Muscle of leg (tissue), 16 donors: Measurements from ENCODE around the gene STARD3. TPM values are rescaled to one million over a fixed set of nuclear protein-coding genes. Genes with fewer than 3 reads are reported as not detected.
A peak's percentile ranks its signal among the peaks of the same experiment; 100 is the strongest.
"Not testable (repeated sequence)": the region's sequence is repeated elsewhere in the genome, so short reads cannot be mapped to it uniquely, and the experiment has no call there.

ENCODE experiments used
- DNase-seq: peaks from one replicate; pipeline ENCODE4 v3.0.0; 2013
- H3K27ac ChIP-seq: one replicate; pipeline ENCODE4 v1.5.1; 2013; ENCODE audit warnings: mild to moderate bottlenecking, low read length, control low read depth
- H3K27me3 ChIP-seq: one replicate; pipeline ENCODE4 v1.6.1; 2013; ENCODE audit warnings: low read length; ENCODE audit not compliant: control insufficient read depth, insufficient read depth
- H3K36me3 ChIP-seq: one replicate; pipeline ENCODE4 v1.6.1; 2013; ENCODE audit warnings: low read length; ENCODE audit not compliant: control insufficient read depth, insufficient read depth
- H3K4me1 ChIP-seq: one replicate; pipeline ENCODE4 v1.6.1; 2013; ENCODE audit warnings: low read length; ENCODE audit not compliant: control insufficient read depth, insufficient read depth
- H3K4me3 ChIP-seq: one replicate; pipeline ENCODE4 v1.5.1; 2013; ENCODE audit warnings: low read length, control low read depth
- H3K9me3 ChIP-seq: replicated peaks from 2 replicates; pipeline ENCODE4 v1.6.1; 2013; ENCODE audit warnings: low read depth, low read length; ENCODE audit not compliant: control insufficient read depth
- WGBS: methylation state at CpG from one replicate; pipeline ENCODE4 v1.1.5; 2013; ENCODE audit warnings: missing lambda C conversion rate; ENCODE audit not compliant: insufficient coverage; 5-methylcytosine and 5-hydroxymethylcytosine counted together
- long read RNA-seq, 11 donors: transcript quantifications; one replicate each; lab custom pipeline, GENCODE V29; 2026
- polyA plus RNA-seq, 8 donors: library from polyadenylated mRNA; unstranded; fragments of 120-200 nt; gene quantifications; one replicate each; pipeline versions ENCODE4 v1.2.1 to v1.2.3, GENCODE V29; 2013; ENCODE audit warnings: inconsistent platforms in 1 of 8, low replicate concordance in 1 of 8; ENCODE audit not compliant: insufficient read length in 8 of 8, insufficient read depth in 1 of 8
- total RNA-seq: library from RNA; stranded (reverse); fragments of 120-200 nt; gene quantifications from one replicate; pipeline ENCODE4 v1.2.4, GENCODE V29; 2013

The STARD3 gene
- total RNA-seq (12.5 TPM), polyA plus RNA-seq (10 to 100 TPM; 29.1 to 41.5 (median 32.9) TPM)
- long read RNA-seq, donor 1, partial matches to known transcripts: 0 of 2 reads
- long read RNA-seq, donor 1, other reads (novel, unspliced or antisense): 0 of 2 reads
- long read RNA-seq, donor 2: 0 reads
- long read RNA-seq, donor 3, transcript STARD3-201 (15 exons, 2,132 nt): major isoform, 10 of 10 reads
- long read RNA-seq, donor 3, partial matches to known transcripts: 0 of 10 reads
- long read RNA-seq, donor 3, other reads (novel, unspliced or antisense): 0 of 10 reads
- long read RNA-seq, donor 4, partial matches to known transcripts: 0 of 1 reads
- long read RNA-seq, donor 4, other reads (novel, unspliced or antisense): 0 of 1 reads
- long read RNA-seq, donor 5, transcript STARD3-201 (15 exons, 2,132 nt): major isoform, 10 of 44 reads
- long read RNA-seq, donor 5, partial matches to known transcripts: 34 of 44 reads
- long read RNA-seq, donor 5, other reads (novel, unspliced or antisense): 0 of 44 reads
- long read RNA-seq, donor 6, transcript STARD3-201 (15 exons, 2,132 nt): major isoform, 12 of 12 reads
- long read RNA-seq, donor 6, partial matches to known transcripts: 0 of 12 reads
- long read RNA-seq, donor 6, other reads (novel, unspliced or antisense): 0 of 12 reads
- long read RNA-seq, donor 7, transcript STARD3-201 (15 exons, 2,132 nt): major isoform, 8 of 25 reads
- long read RNA-seq, donor 7, partial matches to known transcripts: 16 of 25 reads
- long read RNA-seq, donor 7, other reads (novel, unspliced or antisense): 0 of 25 reads
- long read RNA-seq, donor 8, partial matches to known transcripts: 0 of 2 reads
- long read RNA-seq, donor 8, other reads (novel, unspliced or antisense): 0 of 2 reads
- long read RNA-seq, donor 9, partial matches to known transcripts: 0 of 1 reads
- long read RNA-seq, donor 9, other reads (novel, unspliced or antisense): 0 of 1 reads
- long read RNA-seq, donor 10, partial matches to known transcripts: 0 of 3 reads
- long read RNA-seq, donor 10, other reads (novel, unspliced or antisense): 0 of 3 reads
- long read RNA-seq, donor 11, partial matches to known transcripts: 0 of 4 reads
- long read RNA-seq, donor 11, other reads (novel, unspliced or antisense): 0 of 4 reads

DNA sequence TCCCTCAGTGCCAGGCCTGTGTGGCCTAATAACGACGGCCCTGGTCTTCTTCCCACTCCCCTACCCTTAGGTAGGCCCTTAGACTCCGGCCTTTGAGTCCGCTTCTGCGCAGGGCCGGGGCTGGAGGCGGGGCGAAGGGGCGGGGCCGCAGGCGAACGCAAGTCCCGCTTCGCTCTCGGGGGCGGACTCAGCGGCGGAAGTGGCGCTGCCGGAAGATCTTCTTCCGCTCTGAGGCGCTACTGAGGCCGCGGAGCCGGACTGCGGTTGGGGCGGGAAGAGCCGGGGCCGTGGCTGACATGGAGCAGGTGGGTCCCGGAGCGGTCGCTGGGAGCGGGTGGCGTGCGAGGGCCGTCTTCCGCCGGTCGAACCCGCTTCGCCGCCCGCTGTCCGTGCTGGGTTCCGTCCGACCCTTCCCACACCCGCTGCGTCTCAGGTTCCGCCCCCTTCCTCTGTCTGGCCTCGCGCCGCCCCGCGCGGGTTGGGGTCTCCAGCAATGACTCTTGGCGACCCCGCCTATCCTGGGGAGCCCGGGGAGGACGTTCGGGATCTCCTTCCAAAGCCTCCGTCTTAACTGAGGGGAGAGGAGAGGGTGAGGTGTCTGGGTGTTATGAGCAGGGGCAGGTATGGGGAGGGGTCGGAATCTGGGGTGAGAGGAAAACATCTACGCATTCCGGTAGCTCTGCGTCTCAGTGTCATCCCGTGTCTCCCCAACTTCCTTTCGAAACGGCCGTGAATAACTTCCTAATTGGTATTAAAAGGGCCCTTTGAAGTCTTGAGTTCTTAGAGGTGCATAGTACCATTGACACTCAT, at the start of gene STARD3:
Gene STARD3, plus strand, starts transcription at position 218 of the 810 bp plus-strand sequence. CDS start 16,388 bp downstream, outside the sequence.
- H3K4me3 ChIP-seq: peak within 1 kb of the TSS; percentile 95
- peak; percentile 95 for DNase-seq
- peak within 1 kb of the TSS; percentile 90 for H3K27ac ChIP-seq
- H3K27me3 ChIP-seq: peaks cover 15% of the 10 kb centered on the region
- peaks cover 28% of the 10 kb centered on the region for H3K4me1 ChIP-seq
- WGBS: under 1% methylated on average over 51 of the region's 69 CpGs
- peaks cover 6% of the 10 kb centered on the region for H3K36me3 ChIP-seq
- H3K9me3 ChIP-seq: no peaks in the 10 kb centered on the region

DNA sequence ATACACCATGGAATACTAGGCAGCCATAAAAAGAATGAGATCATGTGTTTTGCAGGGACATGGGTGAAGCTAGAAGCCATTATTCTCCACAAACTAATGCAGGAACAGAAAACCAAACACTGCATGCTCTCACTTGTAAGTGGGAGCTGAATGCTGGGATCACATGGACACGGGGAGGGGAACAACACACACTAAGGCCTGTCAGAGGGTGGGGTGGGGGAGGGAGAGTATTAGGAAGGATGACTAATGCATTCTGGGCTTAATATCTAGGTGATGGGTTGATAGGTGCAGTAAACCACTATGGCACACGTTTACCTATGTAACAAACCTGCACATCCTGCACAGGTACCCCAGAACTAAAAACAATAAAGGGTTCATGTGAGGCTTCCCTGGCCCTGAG, 46.8 kb upstream of the STARD3 start:
- not testable (repeated sequence) for H3K36me3 ChIP-seq, H3K9me3 ChIP-seq, H3K27ac ChIP-seq, H3K4me3 ChIP-seq, DNase-seq, H3K4me1 ChIP-seq
- peaks cover 26% of the 10 kb centered on the region for H3K27me3 ChIP-seq
- no CpG with 5 or more reads among the region's 2 CpGs for WGBS

DNA sequence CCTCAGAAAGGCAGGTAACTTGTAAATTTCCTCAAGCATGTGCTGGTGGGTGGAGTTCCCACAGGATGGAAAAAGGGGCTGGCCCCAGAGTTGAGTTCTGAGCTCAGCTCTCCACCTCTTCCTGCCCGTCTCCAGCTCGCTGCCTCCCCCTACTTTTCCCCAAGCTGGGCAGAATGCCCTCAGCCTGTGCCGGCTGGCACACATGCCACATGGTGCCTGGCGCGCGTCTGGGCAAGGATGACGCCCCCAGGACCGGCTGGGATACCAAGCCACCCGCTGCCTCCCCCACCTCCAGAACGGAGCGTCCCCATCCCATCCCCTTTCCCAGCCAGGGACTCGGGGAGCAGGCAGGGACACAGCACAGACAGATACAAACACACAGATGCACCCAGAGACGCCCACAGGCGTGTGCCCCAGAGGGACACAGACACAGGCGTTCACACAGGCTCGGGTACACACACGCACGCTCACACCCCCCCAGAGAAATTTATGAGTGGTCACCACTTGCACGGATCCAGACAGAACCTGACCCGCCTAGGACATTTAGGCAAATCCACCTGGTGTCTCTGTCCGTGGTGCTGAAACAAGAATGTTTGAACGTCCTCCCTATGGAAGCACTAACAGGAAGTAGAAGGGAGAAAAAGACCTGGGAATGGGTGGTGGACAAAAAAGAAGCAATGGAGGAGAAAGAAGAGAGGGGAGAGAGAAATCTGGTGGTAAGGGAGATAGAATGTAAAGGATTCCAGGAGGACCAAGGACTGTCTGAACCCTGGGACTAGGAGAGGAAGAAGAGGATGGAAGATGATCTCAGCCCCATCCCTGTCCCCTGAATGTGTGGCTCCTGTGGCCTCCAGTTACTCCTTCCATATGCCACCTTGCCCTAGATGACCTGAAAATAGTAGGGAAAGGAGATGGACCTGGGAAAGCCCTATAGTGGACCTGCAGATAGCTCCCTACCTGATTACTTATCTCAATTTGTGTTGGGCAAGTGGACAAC, 44.7 kb upstream of the STARD3 start:
- no peak overlapping the region for H3K27ac ChIP-seq
- WGBS: 3% methylated on average over 12 of the region's 22 CpGs
- peaks cover 14% of the 10 kb centered on the region for H3K4me1 ChIP-seq
- no peak overlapping the region for H3K4me3 ChIP-seq
- no peaks in the 10 kb centered on the region for H3K9me3 ChIP-seq
- no peaks in the 10 kb centered on the region for H3K36me3 ChIP-seq
- peaks cover 47% of the 10 kb centered on the region for H3K27me3 ChIP-seq
- DNase-seq: peak; percentile 76

DNA sequence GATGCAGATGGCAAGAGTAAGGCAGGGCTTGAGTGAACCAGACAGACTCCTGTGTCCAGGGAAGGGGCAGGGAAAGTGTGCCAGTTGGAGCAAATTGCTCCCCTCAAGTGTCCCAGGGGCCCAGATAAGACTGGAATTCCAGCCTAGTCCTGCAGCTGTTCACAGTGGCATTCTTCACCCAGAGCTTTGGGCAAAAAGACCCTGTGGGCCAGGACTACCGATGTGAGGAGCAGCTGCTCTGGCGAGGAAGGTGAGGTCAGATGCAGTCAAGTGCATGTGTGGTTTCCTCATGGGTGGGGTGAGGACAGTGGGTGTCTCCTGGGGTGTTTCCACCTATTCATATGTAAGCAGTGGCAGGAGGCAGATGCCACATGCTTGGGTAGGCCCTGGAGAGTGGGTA, 43.6 kb upstream of the STARD3 start:
- no peak overlapping the region for H3K27ac ChIP-seq
- no peak overlapping the region for H3K4me3 ChIP-seq
- peaks cover 24% of the 10 kb centered on the region for H3K4me1 ChIP-seq
- peaks cover 58% of the 10 kb centered on the region for H3K27me3 ChIP-seq
- 69% methylated on average over 2 of the region's 2 CpGs for WGBS
- no peaks in the 10 kb centered on the region for H3K36me3 ChIP-seq
- DNase-seq: no peak
- H3K9me3 ChIP-seq: no peaks in the 10 kb centered on the region

DNA sequence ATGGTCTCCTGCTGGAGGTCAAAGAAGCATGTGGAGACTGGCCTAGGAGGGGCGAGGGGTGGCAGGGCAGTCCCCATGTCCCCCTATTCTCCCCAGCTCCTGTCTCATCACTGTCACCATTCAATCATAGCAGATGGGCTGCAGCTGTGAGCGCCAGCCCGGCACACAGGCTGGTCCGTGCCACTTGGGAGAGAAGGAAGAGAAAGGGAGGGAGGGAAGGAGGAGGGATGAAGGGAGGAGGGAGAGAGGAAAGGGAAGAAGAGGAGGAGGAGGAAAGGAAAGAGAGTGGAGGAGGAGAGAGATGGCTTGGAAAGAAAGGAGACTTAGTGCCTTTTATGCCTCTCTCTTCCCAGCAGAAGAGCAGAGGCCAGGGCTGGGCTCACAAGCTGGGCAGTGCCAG, 41.6 kb upstream of the STARD3 start:
- DNase-seq: no peak
- no peaks in the 10 kb centered on the region for H3K36me3 ChIP-seq
- H3K27me3 ChIP-seq: peaks cover 77% of the 10 kb centered on the region

DNA sequence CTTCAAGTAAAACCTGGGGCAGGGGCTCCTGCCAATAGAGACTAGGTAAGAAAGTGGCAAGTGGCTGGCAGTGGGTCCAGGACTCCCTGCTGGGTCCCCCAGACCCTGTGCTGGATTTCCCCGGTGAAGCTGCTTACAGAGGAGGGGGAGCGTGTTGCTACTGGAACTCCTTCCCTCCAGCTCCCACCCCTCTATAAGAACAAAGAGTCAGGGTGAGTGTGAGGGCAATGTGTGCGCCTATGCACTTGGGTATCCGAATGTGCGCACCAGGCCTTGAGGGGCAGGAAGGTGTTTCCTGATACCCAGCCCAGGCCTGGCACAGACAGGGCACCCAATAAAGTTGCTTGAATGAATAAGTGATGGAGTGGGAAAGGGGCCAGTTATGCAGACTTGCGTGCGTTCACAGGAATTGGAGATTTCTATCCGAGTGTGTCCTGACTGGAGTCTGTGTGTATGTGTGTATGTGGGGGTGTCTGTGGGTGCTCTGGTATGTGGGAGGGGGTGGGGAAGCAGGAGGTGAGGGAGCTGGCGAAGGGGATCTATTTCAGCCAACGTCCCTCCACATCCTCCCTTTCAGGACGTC, 40.9 kb upstream of the STARD3 start:
- Histone ChIP-seq H3K36me3 (no peaks in the 10 kb centered on the region), H3K27me3 (peaks cover 84% of the 10 kb centered on the region), H3K4me3 (no peak overlapping the region), H3K9me3 (no peaks in the 10 kb centered on the region), H3K27ac (no peak overlapping the region), H3K4me1 (peaks cover 42% of the 10 kb centered on the region)
- no peak for DNase-seq
- 13% methylated on average over 8 of the region's 11 CpGs for WGBS

More for the DNA sequence above, 41.6 kb upstream of the STARD3 start:
- H3K27ac ChIP-seq: no peak overlapping the region
- no peaks in the 10 kb centered on the region for H3K9me3 ChIP-seq
- WGBS: 0% methylated on average over 1 of the region's 4 CpGs
- peaks cover 42% of the 10 kb centered on the region for H3K4me1 ChIP-seq
- H3K4me3 ChIP-seq: no peak overlapping the region

DNA sequence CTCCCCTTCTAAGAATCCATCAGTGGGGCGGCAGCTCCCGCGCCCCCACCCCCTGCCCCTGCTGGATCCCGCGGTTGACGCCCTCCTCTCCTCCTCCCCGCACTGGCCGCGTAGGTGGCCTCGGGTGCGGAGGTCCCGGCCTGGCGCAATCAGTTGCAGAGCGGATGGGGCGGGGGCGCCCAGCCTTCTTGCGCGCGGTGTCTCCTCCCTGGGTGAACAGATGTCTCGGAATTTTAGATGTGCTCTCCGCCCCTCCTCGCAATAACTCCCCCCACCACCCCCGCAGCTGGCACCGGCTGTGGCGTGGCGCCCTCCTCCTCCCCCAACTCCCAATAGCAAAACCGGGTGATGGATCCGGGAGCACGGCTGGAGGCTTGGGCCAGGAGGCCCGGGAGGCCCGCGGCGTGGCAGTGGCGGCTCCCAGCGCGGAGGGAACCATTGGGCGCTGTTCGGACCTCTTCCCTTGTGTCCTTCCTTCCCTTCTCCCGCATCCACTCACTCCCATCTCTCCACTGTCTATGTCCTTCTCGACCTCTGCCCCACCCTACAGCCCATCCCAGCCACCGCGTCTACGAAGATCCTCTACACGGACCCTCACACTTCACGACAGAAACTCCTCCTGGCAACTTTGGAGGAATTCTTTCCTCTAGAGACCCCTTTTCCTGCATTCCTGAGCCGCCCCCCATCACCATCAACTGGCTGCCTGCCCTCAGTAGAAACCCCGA, 40.2 kb upstream of the STARD3 start:
- H3K9me3 ChIP-seq: no peaks in the 10 kb centered on the region
- H3K4me1 ChIP-seq: peaks cover 42% of the 10 kb centered on the region
- H3K4me3 ChIP-seq: no peak overlapping the region
- H3K27me3 ChIP-seq: peaks cover 88% of the 10 kb centered on the region
- no peak for DNase-seq
- no peaks in the 10 kb centered on the region for H3K36me3 ChIP-seq
- under 1% methylated on average over 40 of the region's 47 CpGs for WGBS
- no peak overlapping the region for H3K27ac ChIP-seq

DNA sequence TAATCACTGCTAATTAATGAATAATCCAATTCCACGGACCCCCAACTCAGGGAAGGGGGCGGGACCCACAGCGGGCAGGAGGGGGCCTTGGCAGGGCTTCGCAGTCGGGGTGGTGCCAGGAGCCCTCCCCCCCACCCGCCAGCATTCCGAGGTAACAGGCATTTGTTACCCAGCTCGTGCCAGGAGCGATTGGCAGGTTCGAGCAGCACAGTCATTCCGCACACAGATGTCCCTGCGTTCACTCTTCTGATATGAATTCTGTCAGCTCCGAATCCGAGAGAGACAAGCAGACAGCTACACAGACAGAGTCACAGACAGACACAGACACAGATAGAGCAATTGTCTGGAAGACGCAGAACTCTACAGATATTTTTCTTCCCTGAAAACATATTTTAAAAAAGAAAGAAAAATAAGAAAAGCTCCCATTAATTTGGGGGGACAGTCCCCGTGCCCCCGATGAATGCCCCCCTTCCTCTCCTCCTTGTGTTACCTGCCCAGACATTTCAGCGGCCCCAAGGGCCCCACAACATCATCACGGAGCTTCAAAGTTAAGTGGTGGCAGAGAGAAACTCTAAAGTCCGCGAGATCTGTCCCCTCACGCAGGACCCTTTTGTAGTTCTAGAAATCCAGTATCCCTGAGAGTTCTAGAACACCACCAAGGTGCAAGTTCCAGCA, 39.4 kb upstream of the STARD3 start:
- Histone ChIP-seq H3K36me3 (no peaks in the 10 kb centered on the region), H3K4me3 (no peak overlapping the region), H3K4me1 (peaks cover 36% of the 10 kb centered on the region), H3K27me3 (peaks cover 90% of the 10 kb centered on the region), H3K9me3 (no peaks in the 10 kb centered on the region), H3K27ac (no peak overlapping the region)
- 5% methylated on average over 16 of the region's 22 CpGs for WGBS
- DNase-seq: no peak
